OCI-LY3 (cell line): ENCODE results near the gene PIP5K1C.

Experiments used
- H2AFZ ChIP-seq: fragments of 200-600, 300-600 bp; shearing (Covaris generic); 2 replicates; pipeline ENCODE4 v1.6.0; 2014; ENCODE audit warnings: antibody characterized with exemption, low read depth, low read length
- H3K27ac ChIP-seq: fragments of 200-600, 300-600 bp; sonication (generic); 2 replicates; pipeline ENCODE4 v1.5.1; 2014; ENCODE audit warnings: mild to moderate bottlenecking, low read length, moderate library complexity, mixed read lengths
- H3K27me3 ChIP-seq: fragments of 200-600, 300-600 bp; sonication (generic); 2 replicates; pipeline ENCODE4 v1.6.1; 2014; ENCODE audit warnings: low read depth, low read length, mixed read lengths
- H3K36me3 ChIP-seq: fragments of 200-600, 300-600 bp; sonication (generic); replicated peaks from 2 replicates; pipeline ENCODE3; 2014; ENCODE audit warnings: low read depth, low read length, mixed read lengths
- H3K4me1 ChIP-seq: fragments of 300-600, 200-600 bp; sonication (generic); 2 replicates; pipeline ENCODE4 v1.6.1; 2014; ENCODE audit warnings: low read length, mixed read lengths
- H3K4me2 ChIP-seq: fragments of 200-600, 300-600 bp; sonication (generic); 2 replicates; pipeline ENCODE4 v1.6.1; 2014; ENCODE audit warnings: low read length, mixed read lengths
- H3K4me3 ChIP-seq: fragments of 300-600, 200-600 bp; sonication (generic); 2 replicates; pipeline ENCODE4 v1.5.1; 2014; ENCODE audit warnings: antibody characterized with exemption, mild to moderate bottlenecking, low read length, moderate library complexity
- H3K79me2 ChIP-seq: fragments of 300-600, 200-600 bp; shearing (Covaris generic); 2 replicates; pipeline ENCODE4 v1.6.1; 2014; ENCODE audit warnings: mild to moderate bottlenecking, low read length, mixed read lengths
- H3K9ac ChIP-seq: fragments of 300-600, 200-600 bp; shearing (Covaris generic); 2 replicates; pipeline ENCODE4 v1.6.0; 2014; ENCODE audit warnings: mild to moderate bottlenecking, low read length, moderate library complexity
- H3K9me3 ChIP-seq: fragments of 200-600, 300-600 bp; shearing (Covaris generic); 2 replicates; pipeline ENCODE4 v1.6.1; 2014; ENCODE audit warnings: low read length, mixed read lengths; ENCODE audit not compliant: insufficient read depth
- H4K20me1 ChIP-seq: fragments of 200-600, 300-600 bp; sonication (generic); 2 replicates; pipeline ENCODE4 v1.6.1; 2016; ENCODE audit warnings: low read length, mixed read lengths; ENCODE audit not compliant: insufficient read depth
- CTCF ChIP-seq: fragments of 200-600, 300-600 bp; sonication (generic); IDR thresholded peaks from 2 replicates; pipeline ENCODE4 v1.5.1; 2014; ENCODE audit warnings: antibody characterized with exemption, low read length, low read depth
- EZH2phosphoT487 ChIP-seq: fragments of 200-600 bp; shearing (Covaris generic); IDR thresholded peaks from 2 replicates; pipeline ENCODE4 v1.6.1; 2018; ENCODE audit warnings: antibody characterized with exemption, mixed run types, low read depth

PIP5K1C gene

DNA sequence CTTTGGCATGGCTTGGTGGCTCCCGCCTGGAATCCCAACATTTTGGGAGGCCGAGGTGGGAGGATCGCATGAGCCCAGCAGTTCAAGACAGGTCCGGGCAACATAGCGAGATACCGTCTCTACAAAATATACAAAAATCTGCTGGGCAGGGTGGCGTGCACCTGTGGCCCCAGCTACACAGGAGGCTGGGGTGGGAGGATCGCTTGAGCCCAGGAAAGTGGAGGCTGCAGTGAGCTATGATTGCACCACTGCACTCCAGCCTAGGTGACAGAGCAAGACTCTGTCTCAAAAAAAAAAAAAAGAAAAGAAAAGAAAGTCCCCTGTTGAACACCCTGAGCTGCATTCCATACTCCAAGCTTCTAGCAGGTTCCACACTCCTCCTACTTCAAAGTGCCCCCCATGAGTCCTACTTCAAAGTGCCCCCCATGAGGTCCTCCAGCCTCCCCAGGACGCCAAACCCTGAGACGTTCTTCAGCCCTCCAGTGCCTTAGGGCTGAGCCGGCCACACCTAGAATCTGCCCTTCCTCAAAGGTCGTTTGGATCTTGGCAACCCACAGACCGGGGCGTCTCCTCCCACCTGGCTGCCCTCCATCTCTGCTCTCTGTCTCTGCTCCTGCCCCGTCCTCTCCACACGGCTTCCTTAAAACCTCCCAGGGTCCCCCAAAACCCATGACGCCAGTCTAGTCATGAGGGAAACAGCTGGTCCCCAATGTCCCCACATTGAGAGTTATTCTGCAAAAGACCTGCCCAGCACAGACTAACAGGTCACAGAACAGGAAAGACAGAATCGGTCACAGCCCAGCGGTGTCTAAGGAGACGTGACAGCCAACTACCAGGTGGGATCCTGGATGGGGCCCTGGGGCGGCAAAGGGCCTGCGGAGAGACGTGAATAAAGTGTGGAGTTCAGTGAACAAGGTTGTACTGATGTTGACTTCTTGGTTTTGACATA, 12.7 kb upstream of the PIP5K1C start:
- Histone ChIP-seq H3K4me1 (no peaks in the 10 kb centered on the region), H3K4me3 (no peak overlapping the region), H3K36me3 (no peaks in the 10 kb centered on the region), H3K9ac (no peak overlapping the region), H3K9me3 (no peaks in the 10 kb centered on the region), H3K27ac (no peak overlapping the region), H3K27me3 (peaks cover 9% of the 10 kb centered on the region; the same call in 1 of the 2 replicates), H2AFZ (no peak overlapping the region), H4K20me1 (no peaks in the 10 kb centered on the region), H3K4me2 (no peak overlapping the region), H3K79me2 (no peaks in the 10 kb centered on the region)
- no peak for TF ChIP-seq CTCF
- no peak for TF ChIP-seq EZH2phosphoT487

DNA sequence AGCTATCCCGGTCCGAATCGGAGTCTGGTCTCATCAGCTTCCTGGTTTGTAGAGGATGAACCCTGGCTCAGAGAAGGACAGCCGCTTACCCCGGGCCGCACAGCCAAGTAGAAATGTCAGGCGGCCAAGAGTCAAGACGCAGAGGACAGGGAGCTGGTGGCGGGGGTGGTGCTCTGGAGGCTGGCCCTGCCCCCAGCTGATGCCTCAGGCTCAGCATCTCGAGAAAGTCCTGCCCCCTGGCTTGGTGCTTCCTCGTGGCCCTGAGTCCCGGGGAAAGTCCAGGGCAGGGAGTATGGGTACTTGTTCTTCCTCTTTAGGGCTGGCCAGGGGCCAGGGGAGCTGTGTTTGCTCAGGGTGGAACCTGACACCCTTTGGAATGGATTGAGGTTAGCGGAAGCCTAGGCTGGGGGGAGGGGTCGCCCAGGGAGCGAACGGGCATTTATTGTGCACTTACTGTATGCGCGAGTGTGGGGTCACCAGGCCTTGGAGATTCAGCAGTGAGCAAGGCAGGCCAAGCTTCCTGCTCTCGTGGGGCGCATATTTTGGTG, 10.1 kb upstream of the PIP5K1C start:
- Histone ChIP-seq H3K9ac (no peak overlapping the region), H3K79me2 (no peaks in the 10 kb centered on the region), H3K4me2 (no peak overlapping the region), H3K27ac (no peak overlapping the region), H4K20me1 (no peaks in the 10 kb centered on the region), H3K4me3 (no peak overlapping the region), H3K36me3 (no peaks in the 10 kb centered on the region), H2AFZ (no peak overlapping the region), H3K4me1 (no peaks in the 10 kb centered on the region), H3K27me3 (peaks cover 11% of the 10 kb centered on the region; the same call in 1 of the 2 replicates), H3K9me3 (no peaks in the 10 kb centered on the region)
- TF ChIP-seq EZH2phosphoT487 (no peak), CTCF (no peak)

DNA sequence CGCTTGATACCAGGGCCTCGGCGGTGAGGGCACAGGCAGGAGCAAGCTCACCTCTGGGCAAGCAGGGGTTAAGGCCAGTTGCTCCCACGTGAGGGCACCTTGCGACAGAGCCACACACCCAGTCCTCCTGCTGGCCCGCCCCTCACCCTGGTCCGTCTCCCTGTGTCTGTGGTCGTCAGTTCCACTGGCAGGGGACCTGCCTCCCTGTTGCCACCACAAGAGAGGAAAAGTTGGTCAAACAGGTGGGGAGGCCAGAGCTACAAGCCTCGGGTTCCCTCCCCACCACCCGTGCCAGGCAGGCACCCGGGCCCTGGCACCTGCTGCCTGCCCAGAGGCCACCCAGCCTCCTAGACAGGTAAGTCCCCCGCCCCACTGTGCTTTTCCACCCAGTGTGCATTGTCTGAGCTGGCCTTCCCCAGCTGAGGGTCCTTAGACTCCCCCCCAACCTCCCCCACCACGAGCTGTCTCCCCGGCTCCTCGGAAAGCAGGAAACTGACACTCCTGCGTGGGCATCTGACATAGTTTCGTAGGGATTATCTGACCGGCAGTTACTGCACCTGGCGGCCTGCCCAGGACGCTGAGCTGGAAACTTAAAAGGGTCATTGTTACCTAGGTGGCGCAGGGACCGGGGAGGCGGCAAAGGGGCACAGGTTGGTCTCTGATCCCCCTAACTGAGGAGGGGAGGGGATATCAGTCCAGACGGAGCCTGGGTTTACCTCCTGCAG, 8.1 kb upstream of the PIP5K1C start, which contains the start of gene TJP3:
Gene TJP3 (plus strand): TSS at position 178 of the 725 bp plus-strand sequence. CDS start 20,049 bp downstream, outside the sequence.
- Histone ChIP-seq H3K4me2 (no peak within 1 kb of the TSS), H3K27me3 (peaks cover 11% of the 10 kb centered on the region; the same call in 1 of the 2 replicates), H3K36me3 (no peaks in the 10 kb centered on the region), H2AFZ (no peak within 1 kb of the TSS), H3K4me1 (no peaks in the 10 kb centered on the region), H3K4me3 (no peak within 1 kb of the TSS), H3K27ac (no peak within 1 kb of the TSS), H3K9me3 (no peaks in the 10 kb centered on the region), H3K79me2 (no peaks in the 10 kb centered on the region), H3K9ac (no peak within 1 kb of the TSS), H4K20me1 (no peaks in the 10 kb centered on the region)
- TF ChIP-seq CTCF = no peak
- no peak for TF ChIP-seq EZH2phosphoT487

GRCh38 chr19:3707868-3708206, 7.6 kb upstream of the PIP5K1C start:
- Histone ChIP-seq H3K4me1 (no peaks in the 10 kb centered on the region), H2AFZ (no peak overlapping the region), H3K27ac (no peak overlapping the region), H3K79me2 (no peaks in the 10 kb centered on the region), H3K4me2 (no peak overlapping the region), H4K20me1 (no peaks in the 10 kb centered on the region), H3K4me3 (no peak overlapping the region), H3K9ac (no peak overlapping the region), H3K36me3 (no peaks in the 10 kb centered on the region), H3K27me3 (peaks cover 11% of the 10 kb centered on the region; the same call in 1 of the 2 replicates), H3K9me3 (no peaks in the 10 kb centered on the region)
- no peak for TF ChIP-seq EZH2phosphoT487
- no peak for TF ChIP-seq CTCF
